ENCODE results near the gene ACTL8. TPM values are rescaled to one million over a fixed set of nuclear protein-coding genes. Genes with fewer than 3 reads are reported as not detected.

ACTL8 gene
- total and polyA plus RNA-seq, 2 of the 4 experiments (the other 2 are of a cell fraction) = under 0.01 to 0.07 TPM

DNA sequence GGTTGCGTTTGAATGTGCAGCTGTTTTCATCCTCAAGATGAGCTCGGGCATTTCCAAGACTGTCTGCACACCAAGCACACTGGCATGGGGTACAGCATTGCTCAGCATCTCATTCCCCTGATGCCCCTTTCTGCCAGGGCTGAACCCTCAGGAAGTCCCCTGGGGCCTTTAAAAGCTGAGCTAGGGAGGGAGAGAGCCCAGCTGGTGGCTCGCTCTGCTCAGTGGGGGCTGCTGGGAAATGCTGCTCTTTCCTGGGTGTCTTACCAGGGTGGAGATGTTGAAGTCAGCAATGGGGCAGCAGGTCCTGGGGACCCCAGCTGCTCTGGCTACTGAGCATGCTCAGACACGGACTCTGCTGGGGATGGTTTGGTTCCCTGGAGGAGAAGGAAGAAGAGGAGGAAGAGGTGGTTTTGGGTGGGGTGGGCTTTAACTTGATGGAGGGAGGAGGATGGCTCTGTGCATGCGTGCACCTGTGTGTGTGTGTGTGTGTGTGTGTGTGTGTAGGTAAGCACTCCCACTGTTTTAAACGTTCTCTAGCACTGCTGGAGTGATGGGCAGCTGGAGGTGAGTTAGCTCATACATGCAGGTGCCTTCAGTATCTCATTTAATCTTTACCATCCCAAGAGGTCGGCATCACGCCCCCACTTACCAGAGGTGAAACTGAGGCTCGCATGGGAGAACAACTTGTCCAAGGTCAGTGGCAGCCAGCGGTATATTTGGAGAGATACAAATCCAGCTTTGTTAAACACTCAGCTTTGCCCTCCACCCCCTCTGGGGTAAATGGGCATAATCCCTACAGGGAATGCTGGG, 40.9 kb downstream of the ACTL8 start:
- intact Hi-C loops (cut with micrococcal nuclease) (no loop called here), dilution Hi-C loops (cut with HindIII; ENCODE audit: low sequenced_read_pairs, unreplicated experiment) (no loop called here), in situ Hi-C loops (cut with MboI; ENCODE audit: low sequenced_read_pairs) (no loop called here)
- Histone ChIP-seq H4K91ac (ENCODE audit: insufficient read depth, low read depth, low read length) (no peak overlapping the region), H3K14ac (replicated peaks; ENCODE audit: low read depth, low read length) (no peak overlapping the region), H2BK15ac (ENCODE audit: low read depth, low read length) (no peak overlapping the region), H2BK20ac (ENCODE audit: low read depth, low read length) (no peak overlapping the region), H2AFZ (replicated peaks; ENCODE audit: low read length, poor library complexity) (no peak overlapping the region), H3K18ac (ENCODE audit: low read depth, low read length) (no peak overlapping the region), H3K23ac (ENCODE audit: low read depth, low read length) (no peak overlapping the region), H3K27ac (ENCODE audit: insufficient read depth, low read length) (no peak overlapping the region), H3K4me2 (ENCODE audit: low read depth, low read length) (no peak overlapping the region), H3K4me3 (ENCODE audit: insufficient read depth, low read depth, low read length) (no peak overlapping the region), H4K5ac (ENCODE audit: low read depth, low read length) (no peak overlapping the region), H2BK5ac (ENCODE audit: low read depth, low read length, poor library complexity, severe bottlenecking) (no peak overlapping the region), H3K56ac (ENCODE audit: extremely low read depth, insufficient read depth, low read length) (no peak overlapping the region), H2BK120ac (ENCODE audit: low read depth, low read length) (no peak overlapping the region), H3K27me3 (ENCODE audit: control insufficient read depth, insufficient read depth, low read length) (peaks cover 6% of the 10 kb centered on the region; the same call in 1 of the 2 replicates), H4K8ac (ENCODE audit: low read depth in 2 of 2, low read length in 2 of 2) (no peak overlapping the region), H4K20me1 (ENCODE audit: insufficient read depth, low read length) (no peaks in the 10 kb centered on the region), H3K9me3 (ENCODE audit: control insufficient read depth, insufficient read depth, low read length) (no peaks in the 10 kb centered on the region), H3K4ac (ENCODE audit: low read depth, low read length) (no peak overlapping the region), H3K9me1 (ENCODE audit: insufficient read depth, low read length) (no peaks in the 10 kb centered on the region), H3K79me1 (ENCODE audit: low read depth in 1 of 2, low read length in 2 of 2) (no peaks in the 10 kb centered on the region), H2AK9ac (replicated peaks; ENCODE audit: low read depth, low read length, poor library complexity) (no peak overlapping the region), H3K36me3 (ENCODE audit: control insufficient read depth, insufficient read depth, low read length) (no peaks in the 10 kb centered on the region), H3K4me1 (ENCODE audit: control insufficient read depth, insufficient read depth, low read length) (no peaks in the 10 kb centered on the region), H2AK5ac (ENCODE audit: low read depth, low read length) (no peak overlapping the region), H3K9ac (ENCODE audit: low read depth, low read length) (no peak overlapping the region)
- ATAC-seq (ENCODE audit: low read depth) (no peak), DNase-seq (no peak)
- BruUV-seq (replicated peaks) = no TSS peak
- 73% methylated on average over 3 of the region's 10 CpGs; no CpG with 5 or more reads in 1 of the 2 experiments for WGBS, 2 experiments (ENCODE audit: extremely low coverage in 2 of 2, insufficient read length in 1 of 2)
- ChIA-PET POLR2A (ENCODE audit: unreplicated experiment) (no interaction called here), CTCF (no interaction called here)
- TF ChIP-seq CEBPB (IDR thresholded peaks at IDR 0.05; ENCODE audit: low read depth, low read length) (no peak), FOS (IDR thresholded peaks at IDR 0.05; ENCODE audit: low read depth, low read length) (no peak)
- TF ChIP-seq, protein P1, sequence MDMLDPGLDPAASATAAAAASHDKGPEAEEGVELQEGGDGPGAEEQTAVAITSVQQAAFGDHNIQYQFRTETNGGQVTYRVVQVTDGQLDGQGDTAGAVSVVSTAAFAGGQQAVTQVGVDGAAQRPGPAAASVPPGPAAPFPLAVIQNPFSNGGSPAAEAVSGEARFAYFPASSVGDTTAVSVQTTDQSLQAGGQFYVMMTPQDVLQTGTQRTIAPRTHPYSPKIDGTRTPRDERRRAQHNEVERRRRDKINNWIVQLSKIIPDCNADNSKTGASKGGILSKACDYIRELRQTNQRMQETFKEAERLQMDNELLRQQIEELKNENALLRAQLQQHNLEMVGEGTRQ (IDR thresholded peaks at IDR 0.05; ENCODE audit: low read depth, low read length) = no peak

Data from IMR-90 (cell line).